ENCODE results near the gene SERHL2.
"Not testable (repeated sequence)": the region's sequence is repeated elsewhere in the genome, so short reads cannot be mapped to it uniquely, and the experiment has no call there.

The SERHL2 gene

GRCh38 chr22:42536166-42536565, 17.6 kb upstream of the SERHL2 start:
- no peak for DNase-seq

GRCh38 chr22:42536634-42537033, 17.1 kb upstream of the SERHL2 start:
- DNase-seq = not testable (repeated sequence)

GRCh38 chr22:42537199-42537831, 16.4 kb upstream of the SERHL2 start:
- DNase-seq = not testable (repeated sequence)

- not testable (repeated sequence) for DNase-seq
Observed at GRCh38 chr22:42539236-42539771, 14.5 kb upstream of the SERHL2 start.

DNA sequence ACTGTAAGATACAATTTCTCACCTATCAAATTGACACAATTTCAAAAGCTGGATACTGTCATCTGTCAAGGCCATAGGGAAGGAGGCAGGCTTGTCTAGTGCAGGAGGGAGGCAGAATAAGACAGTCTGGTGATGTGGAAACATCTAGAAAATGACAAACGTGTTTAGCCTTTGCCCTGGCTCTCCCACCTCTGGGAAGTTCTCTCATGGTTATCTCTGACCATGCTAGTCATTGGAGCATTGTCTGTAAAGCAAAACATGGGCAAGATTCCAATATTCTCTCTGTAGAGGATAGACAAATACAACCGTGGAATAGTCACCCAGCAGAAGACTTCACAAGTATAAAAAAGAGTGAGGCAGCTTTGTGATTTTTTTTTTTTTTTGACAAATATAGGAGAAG, 9.1 kb upstream of the SERHL2 start:
- no peak for DNase-seq

DNA sequence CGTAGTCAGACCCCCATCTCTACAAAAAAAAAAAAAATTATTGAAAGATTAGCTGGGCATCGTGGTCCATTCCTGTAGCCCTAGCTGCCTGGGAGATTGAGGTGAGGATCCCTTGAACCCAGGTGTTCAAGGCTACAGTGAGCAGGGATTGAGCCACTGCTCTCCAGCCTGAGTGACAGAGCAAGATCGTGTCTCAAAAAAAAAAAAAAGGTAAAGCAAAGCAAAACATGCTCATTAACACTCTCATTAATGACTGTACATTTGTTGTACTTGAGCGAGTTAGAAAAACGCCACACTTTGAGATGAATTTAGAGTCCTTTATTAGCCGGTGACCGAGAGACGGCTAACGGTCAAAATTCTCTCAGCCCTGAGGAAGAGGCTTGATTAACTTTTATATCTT, 6.2 kb upstream of the SERHL2 start:
- no peak for DNase-seq

DNA sequence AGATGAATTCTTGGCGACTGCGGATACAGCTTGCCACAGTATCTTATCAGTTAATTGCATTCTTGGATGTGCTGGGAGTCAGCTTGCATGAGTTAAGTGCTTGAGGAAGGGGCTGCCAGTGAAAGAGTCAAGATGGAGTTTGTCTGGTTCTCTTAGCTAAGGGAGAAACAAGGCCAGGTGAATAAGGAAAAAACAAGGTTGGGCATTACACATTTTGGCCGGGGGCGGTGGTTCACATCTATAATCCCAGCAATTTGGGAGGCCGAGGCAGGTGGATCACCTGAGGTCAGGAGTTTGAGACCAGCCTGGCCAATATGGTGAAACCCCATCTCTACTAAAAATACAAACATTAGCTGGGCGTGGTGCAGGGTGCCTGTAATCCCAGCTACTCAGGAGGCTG, 5.6 kb upstream of the SERHL2 start:
- not testable (repeated sequence) for DNase-seq

DNA sequence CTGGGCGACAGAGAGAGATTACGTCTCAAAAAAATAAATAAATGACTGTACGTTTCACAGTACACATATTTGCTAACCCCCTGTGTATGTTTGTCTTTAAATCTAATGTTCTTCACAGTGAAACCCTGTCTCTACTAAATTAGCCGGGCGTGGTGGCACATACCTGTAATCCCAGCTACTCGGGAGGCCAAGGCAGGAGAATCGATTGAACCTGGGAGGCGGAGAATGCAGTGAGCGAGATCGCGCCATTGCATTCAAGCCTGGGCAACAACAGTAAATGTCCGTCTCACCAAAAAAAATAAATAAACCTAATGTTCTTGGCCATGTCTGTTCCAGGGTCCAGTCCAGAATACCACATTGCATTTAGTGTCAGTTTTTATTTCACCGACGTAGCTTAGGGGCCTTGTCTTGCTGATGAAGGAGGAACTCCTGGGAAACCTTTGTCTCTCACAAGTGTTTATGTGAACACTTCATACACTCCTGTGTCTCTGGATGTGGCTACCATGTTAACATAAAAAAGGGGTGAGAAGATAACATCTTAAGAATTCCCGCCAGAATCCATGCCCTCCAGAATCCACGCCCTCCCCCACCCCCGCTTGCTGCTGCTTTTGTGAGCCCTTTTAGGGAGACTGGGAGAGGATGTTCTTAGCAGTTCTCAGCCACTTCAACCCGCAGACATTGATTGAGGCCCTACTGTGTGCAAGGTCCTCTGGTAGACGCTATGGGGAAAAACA, 5.0 kb upstream of the SERHL2 start:
- no peak for DNase-seq

GRCh38 chr22:42549331-42550060, 4.3 kb upstream of the SERHL2 start:
- DNase-seq = no peak

GRCh38 chr22:42552294-42552647, 1.5 kb upstream of the SERHL2 start:
- not testable (repeated sequence) for DNase-seq

DNA sequence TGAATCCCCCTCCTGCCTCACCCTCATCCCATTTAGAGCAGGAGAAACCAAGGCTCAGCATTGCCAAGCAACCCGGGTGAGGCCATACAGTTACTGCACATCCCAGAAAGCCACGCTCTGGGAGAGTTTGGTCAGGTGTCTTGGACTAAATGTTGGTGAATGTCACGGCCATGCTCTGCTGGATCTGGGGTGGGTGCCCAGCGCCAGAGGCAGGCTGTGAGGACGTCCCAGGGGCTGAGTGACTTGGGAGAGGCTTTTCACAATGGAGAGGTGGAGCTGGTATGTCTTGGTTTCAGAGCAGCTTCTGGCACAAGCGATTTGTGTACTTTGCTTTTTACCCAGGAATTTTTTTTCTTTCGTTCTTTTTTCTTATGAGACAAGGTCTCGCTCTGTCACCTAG, 6.6 kb downstream of the SERHL2 start:
- DNase-seq = no peak

DNA sequence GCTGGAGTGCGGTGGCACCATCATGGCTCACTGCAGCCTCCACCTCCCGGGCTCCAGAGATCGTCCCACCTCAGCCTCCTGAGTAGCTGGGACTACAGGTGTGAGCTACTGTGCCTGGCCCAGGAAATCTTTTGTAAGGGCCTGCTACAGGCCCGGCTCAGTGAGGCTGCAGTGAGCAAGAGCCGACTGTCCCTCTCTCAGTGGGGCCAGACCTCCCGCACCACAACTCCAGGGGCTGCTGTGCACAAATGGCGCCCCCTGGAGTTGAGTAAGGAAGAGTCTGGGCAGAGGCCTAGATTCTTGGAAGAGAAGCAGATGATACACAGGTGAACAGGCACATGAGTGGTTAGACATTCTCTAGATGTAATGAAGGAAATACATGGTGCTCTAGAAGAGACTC, 7.0 kb downstream of the SERHL2 start:
- DNase-seq = no peak

DNA sequence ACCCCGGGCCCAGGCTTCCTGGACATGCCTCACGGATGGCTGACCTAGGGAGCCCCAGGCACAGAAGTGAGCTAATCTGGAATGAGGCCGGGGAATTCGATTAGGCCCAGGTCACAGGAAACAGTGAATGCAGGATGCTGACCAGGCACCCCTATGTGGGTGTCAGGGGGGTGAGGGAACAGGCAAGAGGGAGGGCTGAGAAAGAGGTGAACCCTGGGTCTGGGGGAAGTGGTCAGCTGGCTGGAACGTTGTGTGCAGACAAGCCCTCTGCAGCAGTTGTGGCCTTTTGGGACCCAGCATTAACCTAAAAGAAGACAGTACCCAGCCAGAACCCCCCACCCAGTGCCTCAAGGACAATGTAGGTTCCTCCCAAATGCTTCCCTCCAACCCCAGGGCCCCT, 8.1 kb downstream of the SERHL2 start:
- DNase-seq = no peak

- no peak for DNase-seq
Observed at GRCh38 chr22:42562279-42562678, 8.5 kb downstream of the SERHL2 start.

DNA sequence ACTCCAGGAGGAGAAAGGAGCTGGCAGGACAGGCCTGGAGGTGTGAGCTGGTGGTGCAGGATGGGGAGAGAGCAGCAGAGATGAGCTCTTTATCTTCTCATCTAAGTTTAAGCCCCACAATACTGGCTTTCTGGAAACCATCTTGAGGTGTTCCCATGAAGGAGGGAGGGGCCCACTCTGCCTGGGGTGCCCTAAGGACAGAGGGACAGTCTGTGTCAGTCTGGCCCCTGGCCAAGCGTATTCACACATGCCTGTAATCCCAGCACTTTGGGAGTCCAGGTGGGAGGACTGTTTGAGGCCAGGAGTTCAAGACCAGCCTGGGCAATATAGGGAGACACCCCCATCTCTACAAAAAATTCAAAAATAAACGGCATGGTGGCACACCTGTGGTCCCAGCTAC, 8.9 kb downstream of the SERHL2 start:
- DNase-seq = no peak

- not testable (repeated sequence) for DNase-seq
Observed at GRCh38 chr22:42563943-42564342, 10.2 kb downstream of the SERHL2 start.

DNA sequence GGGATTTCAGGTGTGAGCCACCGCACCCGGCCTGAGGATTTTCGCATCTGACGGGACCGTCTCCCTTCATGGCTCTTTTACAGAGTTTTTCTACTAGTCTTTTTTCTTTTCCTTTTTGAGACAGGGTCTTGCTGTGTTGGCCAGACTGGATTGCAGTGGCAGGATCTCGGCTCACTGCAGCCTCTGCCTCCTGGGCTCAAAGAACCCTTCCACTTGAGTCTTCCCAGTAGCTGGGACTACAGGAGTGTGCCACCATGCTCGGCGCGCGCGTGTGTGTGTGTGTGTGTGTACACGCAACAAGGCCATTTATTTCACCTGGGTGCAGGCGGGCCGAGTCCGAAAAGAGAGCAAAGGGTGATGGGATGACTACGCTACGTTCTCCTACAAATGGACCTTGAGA, 10.9 kb downstream of the SERHL2 start:
- no peak for DNase-seq

GRCh38 chr22:42565956-42566355, 12.2 kb downstream of the SERHL2 start:
- no peak for DNase-seq

- DNase-seq = not testable (repeated sequence)
Observed at GRCh38 chr22:42567950-42568349, 14.2 kb downstream of the SERHL2 start.

GRCh38 chr22:42570580-42570979, 16.8 kb downstream of the SERHL2 start:
- DNase-seq = not testable (repeated sequence)

GRCh38 chr22:42571068-42571467, 17.3 kb downstream of the SERHL2 start:
- DNase-seq = not testable (repeated sequence)

- DNase-seq = not testable (repeated sequence)
Observed at GRCh38 chr22:42574046-42574445, 20.3 kb downstream of the SERHL2 start.

DNA sequence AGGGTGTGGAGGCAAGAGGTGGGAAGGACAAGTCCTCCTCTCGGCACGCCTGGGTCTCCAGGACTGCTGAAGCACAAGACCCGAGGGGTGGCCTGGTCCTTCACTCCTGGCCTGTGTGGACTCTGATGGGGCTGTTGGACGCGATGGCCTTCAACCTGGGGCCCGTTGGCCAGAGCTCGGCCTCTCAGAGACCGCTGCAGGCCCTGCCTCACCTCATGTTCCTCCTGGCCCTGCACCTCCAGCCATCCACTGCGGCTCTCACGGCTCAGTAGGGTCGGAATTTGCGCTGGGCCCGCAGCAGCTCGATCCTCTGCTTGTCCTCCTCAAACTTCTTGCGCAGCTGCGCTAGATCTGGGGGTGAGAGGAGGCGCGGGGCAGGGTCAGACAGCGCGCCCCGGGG, 20.7 kb downstream of the SERHL2 start:
- DNase-seq = not testable (repeated sequence)

Measured in DMS153 (cell line).